Trophoblast cell (in vitro differentiated cells and primary cell): Measurements from ENCODE around the gene TBCB.

ENCODE experiments used
- DNase-seq, 2 donors: peaks; one replicate each; pipeline ENCODE4 v3.0.0-alpha.2; 2016
- H2AFZ ChIP-seq: 2 replicates; pipeline ENCODE4 v1.6.1; 2013; ENCODE audit warnings: low read length, moderate library complexity, mild to moderate bottlenecking; ENCODE audit not compliant: insufficient read depth, poor library complexity
- H2AK5ac ChIP-seq: 2 replicates; pipeline ENCODE4 v1.6.1; 2013; ENCODE audit warnings: mild to moderate bottlenecking, low read length
- H2BK120ac ChIP-seq: 2 replicates; pipeline ENCODE4 v1.6.1; 2013; ENCODE audit warnings: low read length, mild to moderate bottlenecking, moderate library complexity; ENCODE audit not compliant: insufficient read depth, poor library complexity
- H2BK12ac ChIP-seq: 2 replicates; pipeline ENCODE4 v1.6.1; 2013; ENCODE audit warnings: mild to moderate bottlenecking, low read length, moderate library complexity
- H2BK5ac ChIP-seq: 2 replicates; pipeline ENCODE4 v1.6.1; 2013; ENCODE audit warnings: low read length, low read depth, moderate library complexity, mild to moderate bottlenecking; ENCODE audit not compliant: poor library complexity
- H3K14ac ChIP-seq: 2 replicates; pipeline ENCODE4 v1.6.1; 2013; ENCODE audit warnings: mild to moderate bottlenecking, low read length
- H3K18ac ChIP-seq: 2 replicates; pipeline ENCODE4 v1.6.1; 2013; ENCODE audit warnings: mild to moderate bottlenecking, low read length
- H3K23ac ChIP-seq: 2 replicates; pipeline ENCODE4 v1.6.1; 2013; ENCODE audit warnings: low read length
- H3K27ac ChIP-seq: 2 replicates; pipeline ENCODE4 v1.5.1; 2013; ENCODE audit warnings: low read depth, mild to moderate bottlenecking, inconsistent platforms, low read length, moderate library complexity
- H3K27me3 ChIP-seq: 2 replicates; pipeline ENCODE4 v1.6.1; 2013; ENCODE audit warnings: inconsistent platforms, mild to moderate bottlenecking, low read length, moderate library complexity; ENCODE audit not compliant: insufficient read depth
- H3K36me3 ChIP-seq, 2 experiments: 1 replicate in 1 of 2; 2 replicates in 1 of 2; pipeline ENCODE4 v1.6.1; 2013; ENCODE audit warnings: low read length in 2 of 2, mild to moderate bottlenecking in 2 of 2, moderate library complexity in 1 of 2; ENCODE audit not compliant: insufficient read depth in 2 of 2, control insufficient read depth in 1 of 2
- H3K4ac ChIP-seq: 2 replicates; pipeline ENCODE4 v1.6.1; 2013; ENCODE audit warnings: low read depth, mild to moderate bottlenecking, low read length, moderate library complexity
- H3K4me1 ChIP-seq, 2 experiments: 1 replicate in 1 of 2; 2 replicates in 1 of 2; pipeline ENCODE4 v1.6.1; 2013; ENCODE audit warnings: low read length in 2 of 2, mild to moderate bottlenecking in 2 of 2, moderate library complexity in 1 of 2; ENCODE audit not compliant: insufficient read depth in 2 of 2, control insufficient read depth in 1 of 2
- H3K4me2 ChIP-seq: 2 replicates; pipeline ENCODE4 v1.6.1; 2013; ENCODE audit warnings: inconsistent platforms, mild to moderate bottlenecking, low read length, moderate library complexity
- H3K4me3 ChIP-seq: 2 replicates; pipeline ENCODE4 v1.5.1; 2013; ENCODE audit warnings: mild to moderate bottlenecking, low read depth, low read length, inconsistent platforms
- H3K79me1 ChIP-seq: one replicate; pipeline ENCODE4 v1.6.1; 2013; ENCODE audit warnings: low read length
- H3K79me2 ChIP-seq: 2 replicates; pipeline ENCODE4 v1.6.1; 2013; ENCODE audit warnings: low read length, mild to moderate bottlenecking; ENCODE audit not compliant: control insufficient read depth, insufficient read depth, poor library complexity
- H3K9ac ChIP-seq: 2 replicates; pipeline ENCODE4 v1.6.1; 2013; ENCODE audit warnings: mild to moderate bottlenecking, low read length
- H3K9me3 ChIP-seq: 2 replicates; pipeline ENCODE4 v1.6.1; 2013; ENCODE audit warnings: low read depth, mild to moderate bottlenecking, control low read depth, inconsistent platforms, low read length; ENCODE audit not compliant: insufficient read depth
- H4K12ac ChIP-seq: 2 replicates; pipeline ENCODE4 v1.6.1; 2013; ENCODE audit warnings: low read depth, mild to moderate bottlenecking, low read length, moderate library complexity
- H4K8ac ChIP-seq: 2 replicates; pipeline ENCODE4 v1.6.1; 2013; ENCODE audit warnings: low read depth, mild to moderate bottlenecking, low read length, moderate library complexity
- H4K91ac ChIP-seq: one replicate; pipeline ENCODE4 v1.6.1; 2013; ENCODE audit warnings: low read depth, mild to moderate bottlenecking, low read length, moderate library complexity
- WGBS: extraction: QIAGEN DNeasy Blood & Tissue Kit; methylation state at CpG from one replicate; pipeline ENCODE4 v1.1.7; 2013; ENCODE audit warnings: missing lambda C conversion rate; ENCODE audit not compliant: insufficient read length, insufficient coverage; ENCODE audit errors: extremely low coverage; 5-methylcytosine and 5-hydroxymethylcytosine counted together

TBCB gene

DNA sequence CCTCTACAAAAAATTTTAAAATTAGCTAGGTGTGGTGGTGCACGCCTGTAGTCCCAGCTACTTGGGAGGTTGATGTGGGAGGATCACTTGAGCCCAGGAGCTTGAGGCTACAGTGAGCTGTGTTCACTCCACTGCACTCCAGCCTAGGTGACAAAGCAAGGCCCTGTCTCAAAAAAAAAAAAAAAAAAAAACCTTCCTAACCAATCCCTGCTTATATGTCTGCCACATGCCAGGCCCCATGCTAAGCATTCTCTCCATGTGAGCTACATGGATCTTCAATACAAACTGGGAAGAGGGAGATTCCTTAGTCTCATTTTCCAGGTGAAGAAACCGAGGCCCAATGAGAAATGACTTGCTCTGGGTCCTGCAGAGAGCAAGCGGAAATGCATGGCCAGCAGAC is 6.6 kb upstream of the TBCB start:
- H3K14ac ChIP-seq, result no peak overlapping the region
- H3K4ac ChIP-seq, result no peak overlapping the region
- no peak overlapping the region for H2BK12ac ChIP-seq
- no peak overlapping the region for H2AFZ ChIP-seq
- DNase-seq, result no peak
- H4K12ac ChIP-seq, result no peak overlapping the region
- H3K79me2 ChIP-seq, result no peaks in the 10 kb centered on the region
- no peak overlapping the region for H3K23ac ChIP-seq
- no peaks in the 10 kb centered on the region for H3K79me1 ChIP-seq
- no peaks in the 10 kb centered on the region for H3K27me3 ChIP-seq
- no peak overlapping the region for H3K4me2 ChIP-seq
- H2BK5ac ChIP-seq, result no peak overlapping the region
- WGBS, result no CpG with 5 or more reads among the region's 3 CpGs
- peaks cover 4 to 9% of the 10 kb centered on the region in 2 experiments for H3K4me1 ChIP-seq
- H3K36me3 ChIP-seq, result peaks cover 41 to 44% of the 10 kb centered on the region in 2 experiments
- no peaks in the 10 kb centered on the region for H3K9me3 ChIP-seq
- H3K4me3 ChIP-seq, result no peak overlapping the region
- H2AK5ac ChIP-seq, result no peak overlapping the region
- no peak overlapping the region for H2BK120ac ChIP-seq
- H4K91ac ChIP-seq, result no peak overlapping the region
- no peak overlapping the region for H3K9ac ChIP-seq
- H4K8ac ChIP-seq, result no peak overlapping the region
- no peak overlapping the region for H3K18ac ChIP-seq
- no peak overlapping the region for H3K27ac ChIP-seq

DNA sequence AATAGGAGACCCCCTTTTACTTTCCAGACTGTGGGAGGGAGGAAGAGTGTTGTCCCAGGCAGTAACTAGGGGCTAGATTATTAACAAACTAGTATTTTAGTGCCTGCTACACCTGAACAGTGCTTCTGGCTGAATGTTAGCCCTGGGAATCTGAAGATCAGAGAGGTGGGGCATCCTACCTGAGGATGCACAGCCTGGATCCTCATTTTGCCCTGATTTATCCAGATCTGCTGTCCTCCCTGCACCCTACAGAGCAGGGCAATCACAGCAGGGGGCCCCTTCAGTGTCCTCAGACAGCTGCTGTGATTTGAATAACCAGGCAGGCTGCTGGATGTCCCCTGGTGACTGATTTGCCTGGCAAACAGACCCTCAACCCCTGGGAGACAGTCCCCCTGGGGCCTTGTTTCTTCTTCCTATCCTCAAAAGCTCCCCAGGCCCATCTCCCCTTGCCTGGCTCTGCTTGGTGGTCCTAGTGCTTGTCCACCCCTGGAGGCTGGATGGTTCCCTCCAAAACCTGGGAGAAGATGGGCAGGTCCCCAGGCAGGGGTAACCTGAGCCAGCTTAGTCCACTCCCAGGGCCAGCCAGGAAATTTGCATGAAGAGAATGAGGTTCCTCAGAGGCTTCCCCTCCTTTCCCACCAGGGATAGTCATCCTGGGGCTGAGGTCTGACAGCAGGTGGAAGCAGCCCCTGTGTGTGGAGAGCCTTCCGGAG is 4.6 kb upstream of the TBCB start, which contains the start of gene OVOL3:
OVOL3 (plus strand) TSS at position 657 of the 713 bp plus-strand sequence. CDS start 60 bp downstream, outside the sequence.
- H2AK5ac ChIP-seq, result no peak within 1 kb of the TSS
- no peak within 1 kb of the TSS for H3K18ac ChIP-seq
- peaks cover 8 to 10% of the 10 kb centered on the region in 2 experiments for H3K4me1 ChIP-seq
- no peak for DNase-seq
- no peaks in the 10 kb centered on the region for H3K27me3 ChIP-seq
- H4K91ac ChIP-seq, result no peak within 1 kb of the TSS
- no peak within 1 kb of the TSS for H3K27ac ChIP-seq
- H2BK12ac ChIP-seq, result no peak within 1 kb of the TSS
- H3K4me2 ChIP-seq, result no peak within 1 kb of the TSS
- peaks cover 10% of the 10 kb centered on the region for H3K79me1 ChIP-seq
- no peak within 1 kb of the TSS for H3K14ac ChIP-seq
- no peak within 1 kb of the TSS for H3K4me3 ChIP-seq
- H3K23ac ChIP-seq, result no peak within 1 kb of the TSS
- H2AFZ ChIP-seq, result no peak within 1 kb of the TSS
- H2BK120ac ChIP-seq, result no peak within 1 kb of the TSS
- no peak within 1 kb of the TSS for H3K4ac ChIP-seq
- peaks cover 25 to 27% of the 10 kb centered on the region in 2 experiments for H3K36me3 ChIP-seq
- H3K9ac ChIP-seq, result no peak within 1 kb of the TSS
- no peaks in the 10 kb centered on the region for H3K9me3 ChIP-seq
- peaks cover 8% of the 10 kb centered on the region for H3K79me2 ChIP-seq
- H2BK5ac ChIP-seq, result no peak within 1 kb of the TSS
- H4K12ac ChIP-seq, result peak within 1 kb of the TSS; percentile 25
- H4K8ac ChIP-seq, result no peak within 1 kb of the TSS
- no CpG with 5 or more reads among the region's 1 CpG for WGBS

DNA sequence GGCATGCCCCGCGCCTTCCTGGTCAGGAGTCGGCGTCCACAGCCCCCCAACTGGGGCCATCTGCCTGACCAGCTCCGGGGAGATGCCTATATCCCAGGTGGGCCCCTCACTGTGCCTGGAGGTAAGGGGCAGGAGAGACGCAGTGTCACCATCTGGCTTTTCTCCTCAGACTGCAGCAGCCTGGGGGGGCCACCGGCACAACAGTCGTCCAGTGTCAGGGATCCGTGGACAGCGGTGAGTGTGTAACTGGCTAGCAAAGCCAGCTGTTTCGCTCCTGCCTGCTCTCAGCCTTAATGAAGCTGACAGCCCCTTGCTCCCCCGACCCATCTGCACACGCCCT is 4.1 kb upstream of the TBCB start:
- H3K79me2 ChIP-seq, result peaks cover 12% of the 10 kb centered on the region
- no peaks in the 10 kb centered on the region for H3K27me3 ChIP-seq
- H4K91ac ChIP-seq, result no peak overlapping the region
- peak overlapping the region; percentile 25 for H4K12ac ChIP-seq
- no peak overlapping the region for H2AFZ ChIP-seq
- no peak overlapping the region for H2BK12ac ChIP-seq
- H3K14ac ChIP-seq, result no peak overlapping the region
- DNase-seq, result no peak
- no peaks in the 10 kb centered on the region for H3K9me3 ChIP-seq
- H4K8ac ChIP-seq, result no peak overlapping the region
- peaks cover 11 to 14% of the 10 kb centered on the region in 2 experiments for H3K4me1 ChIP-seq
- H3K23ac ChIP-seq, result no peak overlapping the region
- no peak overlapping the region for H3K9ac ChIP-seq
- no peak overlapping the region for H2AK5ac ChIP-seq
- H3K27ac ChIP-seq, result no peak overlapping the region
- H3K79me1 ChIP-seq, result peaks cover 13% of the 10 kb centered on the region
- H3K4me2 ChIP-seq, result no peak overlapping the region
- H2BK5ac ChIP-seq, result no peak overlapping the region
- H3K36me3 ChIP-seq, result peaks cover 22 to 24% of the 10 kb centered on the region in 2 experiments
- no peak overlapping the region for H3K18ac ChIP-seq
- no peak overlapping the region for H2BK120ac ChIP-seq
- no peak overlapping the region for H3K4ac ChIP-seq
- no CpG with 5 or more reads among the region's 13 CpGs for WGBS
- no peak overlapping the region for H3K4me3 ChIP-seq

DNA sequence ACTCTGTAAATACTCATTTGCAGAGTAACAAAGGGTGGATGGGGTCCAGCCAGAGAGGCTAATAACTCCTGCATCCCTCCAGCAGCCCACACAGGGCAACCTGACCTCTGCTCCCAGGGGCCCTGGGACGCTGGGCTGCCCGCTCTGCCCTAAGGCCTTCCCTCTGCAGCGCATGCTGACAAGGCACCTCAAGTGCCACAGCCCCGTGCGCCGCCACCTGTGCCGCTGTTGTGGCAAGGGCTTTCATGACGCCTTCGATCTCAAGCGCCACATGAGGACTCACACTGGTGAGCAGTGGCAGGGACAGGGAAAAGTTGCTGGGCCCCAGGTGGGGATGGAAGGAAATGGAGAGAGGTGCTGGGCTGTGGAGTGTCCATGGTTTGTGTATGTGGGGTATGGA is 2.6 kb upstream of the TBCB start:
- Histone ChIP-seq H2BK12ac (no peak overlapping the region), H3K4me1 (peaks cover 14 to 16% of the 10 kb centered on the region in 2 experiments), H3K9me3 (no peaks in the 10 kb centered on the region), H3K14ac (no peak overlapping the region), H4K91ac (no peak overlapping the region), H3K9ac (no peak overlapping the region), H3K4ac (no peak overlapping the region), H2AFZ (no peak overlapping the region), H3K36me3 (peaks cover 22 to 24% of the 10 kb centered on the region in 2 experiments), H3K23ac (no peak overlapping the region), H4K12ac (no peak overlapping the region), H2BK5ac (no peak overlapping the region), H3K18ac (no peak overlapping the region), H3K4me2 (no peak overlapping the region), H3K27ac (no peak overlapping the region), H3K27me3 (no peaks in the 10 kb centered on the region), H4K8ac (no peak overlapping the region), H3K79me2 (peaks cover 12% of the 10 kb centered on the region), H2BK120ac (no peak overlapping the region), H3K4me3 (peak overlapping the region; percentile 10), H3K79me1 (peaks cover 13% of the 10 kb centered on the region), H2AK5ac (no peak overlapping the region)
- no CpG with 5 or more reads among the region's 10 CpGs for WGBS
- no peak for DNase-seq
